ENCODE results near the gene SCG5. TPM values are rescaled to one million over a fixed set of nuclear protein-coding genes. Genes with fewer than 3 reads are reported as not detected.

The SCG5 gene
- total RNA-seq, 1 donor from 2014 or later = 25.1 TPM

DNA sequence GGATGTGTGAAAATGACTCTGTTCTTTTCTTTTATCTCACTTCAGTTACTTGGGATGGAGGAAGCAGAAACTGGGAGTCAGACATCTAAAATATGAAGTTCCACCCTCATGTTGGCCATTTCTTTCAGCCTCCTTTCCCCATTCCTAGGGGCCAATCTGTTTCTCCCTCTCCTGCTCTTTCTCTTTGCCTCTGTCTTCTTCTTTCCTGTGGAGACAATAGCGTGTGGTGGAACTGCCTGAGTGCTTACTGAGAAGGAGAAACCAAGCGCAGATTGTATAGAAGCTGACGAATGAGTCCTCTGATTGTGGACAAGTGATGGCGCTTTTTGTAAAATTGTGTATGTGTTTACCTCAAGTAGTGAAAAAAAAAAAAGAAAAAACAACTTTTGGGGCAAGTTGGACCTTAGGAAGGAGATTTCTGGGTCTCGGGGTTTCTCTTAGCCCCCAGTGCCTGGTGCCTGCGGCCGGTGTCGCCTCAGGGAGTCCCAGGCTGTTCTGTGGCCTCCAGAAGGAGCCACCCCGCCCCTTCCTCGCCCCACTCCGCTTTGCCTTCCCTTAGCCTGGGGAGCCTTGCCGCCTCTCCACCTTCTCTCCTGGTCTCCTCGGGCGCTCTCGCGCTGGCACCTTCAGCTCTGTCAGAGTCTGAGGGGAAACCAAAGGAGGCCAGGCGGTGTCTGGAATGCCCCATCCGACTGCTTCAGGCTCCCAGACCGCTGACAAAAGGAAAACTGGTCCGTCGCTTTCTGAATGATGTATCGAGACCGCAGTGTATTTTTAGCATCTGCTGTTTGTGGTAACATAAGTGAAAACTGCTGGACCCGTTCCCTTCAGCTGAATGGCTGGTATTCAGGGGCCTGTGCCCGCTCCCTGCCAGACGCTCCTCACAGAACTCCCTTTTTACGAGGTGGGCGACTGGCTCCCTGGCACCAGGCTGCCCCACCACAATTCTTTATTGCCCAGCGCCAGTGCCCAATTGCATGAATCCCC lies 30.1 kb downstream of the SCG5 start:
- Mint-ChIP-seq H3K36me3 (ENCODE audit: low read depth) (no peaks in the 10 kb centered on the region), H3K4me3 (no peak overlapping the region), H3K27me3 (ENCODE audit: low read depth) (no peaks in the 10 kb centered on the region), H3K4me1 (peaks cover 33% of the 10 kb centered on the region), H3K9me3 (no peaks in the 10 kb centered on the region), H3K27ac (ENCODE audit: unreplicated experiment) (no peak overlapping the region)
- TF ChIP-seq, protein P1, sequence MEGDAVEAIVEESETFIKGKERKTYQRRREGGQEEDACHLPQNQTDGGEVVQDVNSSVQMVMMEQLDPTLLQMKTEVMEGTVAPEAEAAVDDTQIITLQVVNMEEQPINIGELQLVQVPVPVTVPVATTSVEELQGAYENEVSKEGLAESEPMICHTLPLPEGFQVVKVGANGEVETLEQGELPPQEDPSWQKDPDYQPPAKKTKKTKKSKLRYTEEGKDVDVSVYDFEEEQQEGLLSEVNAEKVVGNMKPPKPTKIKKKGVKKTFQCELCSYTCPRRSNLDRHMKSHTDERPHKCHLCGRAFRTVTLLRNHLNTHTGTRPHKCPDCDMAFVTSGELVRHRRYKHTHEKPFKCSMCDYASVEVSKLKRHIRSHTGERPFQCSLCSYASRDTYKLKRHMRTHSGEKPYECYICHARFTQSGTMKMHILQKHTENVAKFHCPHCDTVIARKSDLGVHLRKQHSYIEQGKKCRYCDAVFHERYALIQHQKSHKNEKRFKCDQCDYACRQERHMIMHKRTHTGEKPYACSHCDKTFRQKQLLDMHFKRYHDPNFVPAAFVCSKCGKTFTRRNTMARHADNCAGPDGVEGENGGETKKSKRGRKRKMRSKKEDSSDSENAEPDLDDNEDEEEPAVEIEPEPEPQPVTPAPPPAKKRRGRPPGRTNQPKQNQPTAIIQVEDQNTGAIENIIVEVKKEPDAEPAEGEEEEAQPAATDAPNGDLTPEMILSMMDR (conservative IDR thresholded peaks at IDR 0.05) = no peak
- no peak for DNase-seq (ENCODE audit: low read depth, low spot score)

DNA sequence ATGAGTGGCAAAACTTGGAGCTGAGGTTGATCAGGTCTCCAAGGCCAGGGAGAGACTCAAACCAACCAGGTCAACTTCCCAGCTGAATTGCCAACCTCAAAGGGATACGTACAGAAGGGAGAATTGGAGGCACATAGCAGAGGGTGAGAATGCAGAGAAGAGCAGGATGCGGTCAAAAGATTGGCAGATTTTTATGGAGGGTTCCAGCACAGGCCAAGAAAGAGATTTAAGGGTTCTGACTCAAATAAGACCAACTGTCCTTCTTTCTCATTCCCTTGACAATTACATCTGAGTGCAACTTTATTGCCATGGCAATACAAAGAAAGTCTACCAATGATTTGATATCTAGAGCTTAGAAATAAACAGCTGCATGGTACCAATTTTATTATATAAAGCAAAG lies 33.2 kb downstream of the SCG5 start:
- DNase-seq (ENCODE audit: low read depth, low spot score) = no peak
- H3K36me3 Mint-ChIP-seq (ENCODE audit: low read depth) = no peaks in the 10 kb centered on the region
- no peak overlapping the region for H3K27ac Mint-ChIP-seq (ENCODE audit: unreplicated experiment)
- no peaks in the 10 kb centered on the region for H3K27me3 Mint-ChIP-seq (ENCODE audit: low read depth)
- no peaks in the 10 kb centered on the region for H3K9me3 Mint-ChIP-seq
- TF ChIP-seq, protein P1 (conservative IDR thresholded peaks at IDR 0.05) = no peak
- no peak overlapping the region for H3K4me3 Mint-ChIP-seq
- H3K4me1 Mint-ChIP-seq = peaks cover 33% of the 10 kb centered on the region

DNA sequence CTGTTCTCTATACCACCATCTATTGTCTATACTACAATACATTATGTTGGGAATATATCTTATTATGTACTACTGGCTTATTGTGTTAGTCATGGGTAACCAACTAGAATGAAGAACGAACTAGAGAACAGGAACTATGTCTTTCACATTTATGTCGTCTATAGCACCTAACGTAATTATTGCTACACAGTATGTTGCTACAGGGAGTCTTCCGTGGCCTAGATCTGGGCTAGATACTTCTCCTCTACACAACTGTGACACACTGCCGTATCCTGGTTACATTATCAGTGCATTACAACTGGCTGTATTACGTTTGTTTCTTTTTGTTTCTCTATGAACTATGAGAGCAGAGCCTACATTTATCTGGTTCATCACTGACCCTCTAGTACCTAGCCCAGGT lies 34.0 kb downstream of the SCG5 start:
- no peak for DNase-seq (ENCODE audit: low read depth, low spot score)
- Mint-ChIP-seq H3K27ac (ENCODE audit: unreplicated experiment) (no peak overlapping the region), H3K36me3 (ENCODE audit: low read depth) (no peaks in the 10 kb centered on the region), H3K9me3 (no peaks in the 10 kb centered on the region), H3K4me1 (peaks cover 26% of the 10 kb centered on the region), H3K27me3 (ENCODE audit: low read depth) (no peaks in the 10 kb centered on the region), H3K4me3 (no peak overlapping the region)
- TF ChIP-seq, protein P1 (conservative IDR thresholded peaks at IDR 0.05) = no peak

DNA sequence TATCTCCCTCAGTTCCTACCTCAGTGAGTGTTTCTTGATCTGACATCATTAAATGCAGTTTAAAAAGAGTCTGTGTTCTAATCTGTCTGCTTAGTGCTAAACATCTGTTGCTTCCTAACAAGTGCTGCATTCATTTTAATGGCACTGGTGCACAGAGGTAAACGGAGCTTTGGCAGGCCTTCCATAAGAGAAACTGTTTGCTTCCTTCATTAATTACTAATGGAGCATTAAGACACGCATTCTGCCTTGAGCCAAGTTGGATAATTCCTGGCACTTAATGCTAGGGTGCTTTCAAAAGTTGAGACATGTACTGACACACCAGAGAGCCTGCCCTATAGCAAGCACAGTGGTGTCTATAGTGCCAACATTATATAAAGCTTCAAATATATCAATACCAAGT lies 34.7 kb downstream of the SCG5 start:
- TF ChIP-seq, protein P1 (conservative IDR thresholded peaks at IDR 0.05) = no peak
- Mint-ChIP-seq H3K4me3 (no peak overlapping the region), H3K4me1 (peaks cover 19% of the 10 kb centered on the region), H3K27ac (ENCODE audit: unreplicated experiment) (no peak overlapping the region), H3K27me3 (ENCODE audit: low read depth) (no peaks in the 10 kb centered on the region), H3K36me3 (ENCODE audit: low read depth) (no peaks in the 10 kb centered on the region), H3K9me3 (no peaks in the 10 kb centered on the region)
- no peak for DNase-seq (ENCODE audit: low read depth, low spot score)

DNA sequence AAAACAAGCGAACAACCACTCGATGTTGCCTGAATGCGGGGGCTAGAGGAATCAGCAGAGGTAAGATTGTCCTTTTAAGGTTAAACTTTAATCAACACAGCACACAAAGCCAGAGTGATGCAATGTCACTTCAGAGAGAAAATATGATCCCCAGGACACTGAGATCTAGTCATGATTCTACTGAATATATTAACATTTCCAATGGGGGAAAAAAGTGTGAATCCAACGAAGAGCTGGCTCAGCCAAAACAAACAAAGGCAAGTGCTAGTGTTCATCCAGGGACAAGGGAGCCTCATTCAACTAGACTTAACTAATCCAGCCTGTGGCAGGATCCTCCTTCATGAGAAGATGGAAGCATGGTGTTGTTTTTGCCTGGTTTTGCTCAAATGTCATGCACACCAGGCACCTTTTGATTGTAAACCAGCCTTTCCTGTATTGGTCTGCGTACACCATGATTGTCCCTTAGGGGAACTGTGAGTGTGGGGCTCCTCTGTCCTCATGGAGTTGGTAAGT lies 35.8 kb downstream of the SCG5 start:
- no peaks in the 10 kb centered on the region for H3K9me3 Mint-ChIP-seq
- TF ChIP-seq, protein P1 (conservative IDR thresholded peaks at IDR 0.05) = no peak
- no peak overlapping the region for H3K27ac Mint-ChIP-seq (ENCODE audit: unreplicated experiment)
- no peak overlapping the region for H3K4me3 Mint-ChIP-seq
- H3K4me1 Mint-ChIP-seq = peaks cover 14% of the 10 kb centered on the region
- no peak for DNase-seq (ENCODE audit: low read depth, low spot score)
- no peaks in the 10 kb centered on the region for H3K27me3 Mint-ChIP-seq (ENCODE audit: low read depth)
- H3K36me3 Mint-ChIP-seq (ENCODE audit: low read depth) = no peaks in the 10 kb centered on the region

Data from neural crest cell (in vitro differentiated cells).